ENCODE results near the gene MUCL3.

GRCh38 chr6:30979690-30980089 is 38.9 kb downstream of the MUCL3 start:
- TF ChIP-seq CTCF (IDR thresholded peaks at IDR 0.05) (no peak), POLR2AphosphoS5 (IDR thresholded peaks at IDR 0.05) (no peak), EP300 (IDR thresholded peaks at IDR 0.05) (no peak), POLR2A (IDR thresholded peaks at IDR 0.05) (no peak)
